Loucy (cell line): ENCODE data around the gene FADS1.

ENCODE experiments used
- H2AFZ ChIP-seq: fragments of 200-600 bp; sonication (generic); 2 replicates; pipeline ENCODE4 v1.6.0; 2016; ENCODE audit warnings: antibody characterized with exemption, mild to moderate bottlenecking, low read length, moderate library complexity
- H3F3A ChIP-seq: fragments of 200-600 bp; 2 replicates; pipeline ENCODE4 v1.6.0; 2016; ENCODE audit warnings: antibody characterized with exemption, low read depth, mild to moderate bottlenecking
- H3K27me3 ChIP-seq: fragments of 200-600 bp; sonication (generic); 2 replicates; pipeline ENCODE4 v1.6.1; 2014; ENCODE audit warnings: low read length, mild to moderate bottlenecking; ENCODE audit not compliant: insufficient read depth, poor library complexity, severe bottlenecking
- H3K36me3 ChIP-seq: fragments of 200-600 bp; sonication (generic); 2 replicates; pipeline ENCODE4 v1.6.1; 2016; ENCODE audit warnings: low read length; ENCODE audit not compliant: insufficient read depth
- H3K4me1 ChIP-seq: fragments of 200-600 bp; sonication (generic); 2 replicates; pipeline ENCODE4 v1.5.1; 2014; ENCODE audit warnings: low read length, mild to moderate bottlenecking; ENCODE audit not compliant: insufficient read depth, poor library complexity, severe bottlenecking
- H3K4me2 ChIP-seq: fragments of 200-600 bp; sonication (generic); 2 replicates; pipeline ENCODE4 v1.6.0; 2014; ENCODE audit warnings: antibody characterized with exemption, low read length, low read depth, mild to moderate bottlenecking; ENCODE audit not compliant: poor library complexity, severe bottlenecking
- H3K4me3 ChIP-seq: fragments of 200-600 bp; sonication (generic); 2 replicates; pipeline ENCODE4 v1.5.1; 2014; ENCODE audit warnings: low read length, mild to moderate bottlenecking, mixed read lengths; ENCODE audit not compliant: poor library complexity, severe bottlenecking
- H3K79me2 ChIP-seq: fragments of 200-600 bp; sonication (generic); 2 replicates; pipeline ENCODE4 v1.6.1; 2014; ENCODE audit warnings: low read length; ENCODE audit not compliant: insufficient read depth
- H3K9ac ChIP-seq: fragments of 200-600 bp; sonication (generic); 2 replicates; pipeline ENCODE4 v1.6.0; 2014; ENCODE audit warnings: mild to moderate bottlenecking, low read depth, low read length, moderate library complexity; ENCODE audit not compliant: poor library complexity, severe bottlenecking
- H3K9me2 ChIP-seq: fragments of 200-600 bp; sonication (generic); replicated peaks from 2 replicates; pipeline ENCODE4 v1.6.1; 2016; ENCODE audit warnings: low read depth, low read length, mixed read lengths
- H3K9me3 ChIP-seq: fragments of 200-600 bp; sonication (generic); 2 replicates; pipeline ENCODE4 v1.6.1; 2014; ENCODE audit warnings: mild to moderate bottlenecking, antibody characterized with exemption, low read length, low read depth; ENCODE audit not compliant: insufficient read depth
- H4K20me1 ChIP-seq: fragments of 200-600 bp; sonication (generic); 2 replicates; pipeline ENCODE4 v1.6.0; 2014; ENCODE audit warnings: antibody characterized with exemption, low read length, mild to moderate bottlenecking; ENCODE audit not compliant: insufficient read depth, poor library complexity, severe bottlenecking
- EZH2phosphoT487 ChIP-seq: fragments of 200-600 bp; IDR thresholded peaks from 2 replicates; pipeline ENCODE4 v1.6.1; 2018; ENCODE audit warnings: antibody characterized with exemption, mild to moderate bottlenecking, moderate library complexity, borderline replicate concordance
- TF ChIP-seq, protein P1 (sequence below): fragments of 200-600 bp; sonication (generic); conservative IDR thresholded peaks from 2 replicates; pipeline ENCODE4 v1.5.1; 2014; ENCODE audit warnings: mild to moderate bottlenecking, antibody characterized with exemption, low read length

FADS1 gene

GRCh38 chr11:61839742-61840141, 22.9 kb upstream of the FADS1 start:
- H3K27me3 ChIP-seq: no peaks in the 10 kb centered on the region
- H3K4me3 ChIP-seq: no peak overlapping the region
- no peak overlapping the region for H3K9ac ChIP-seq
- TF ChIP-seq, protein P1, sequence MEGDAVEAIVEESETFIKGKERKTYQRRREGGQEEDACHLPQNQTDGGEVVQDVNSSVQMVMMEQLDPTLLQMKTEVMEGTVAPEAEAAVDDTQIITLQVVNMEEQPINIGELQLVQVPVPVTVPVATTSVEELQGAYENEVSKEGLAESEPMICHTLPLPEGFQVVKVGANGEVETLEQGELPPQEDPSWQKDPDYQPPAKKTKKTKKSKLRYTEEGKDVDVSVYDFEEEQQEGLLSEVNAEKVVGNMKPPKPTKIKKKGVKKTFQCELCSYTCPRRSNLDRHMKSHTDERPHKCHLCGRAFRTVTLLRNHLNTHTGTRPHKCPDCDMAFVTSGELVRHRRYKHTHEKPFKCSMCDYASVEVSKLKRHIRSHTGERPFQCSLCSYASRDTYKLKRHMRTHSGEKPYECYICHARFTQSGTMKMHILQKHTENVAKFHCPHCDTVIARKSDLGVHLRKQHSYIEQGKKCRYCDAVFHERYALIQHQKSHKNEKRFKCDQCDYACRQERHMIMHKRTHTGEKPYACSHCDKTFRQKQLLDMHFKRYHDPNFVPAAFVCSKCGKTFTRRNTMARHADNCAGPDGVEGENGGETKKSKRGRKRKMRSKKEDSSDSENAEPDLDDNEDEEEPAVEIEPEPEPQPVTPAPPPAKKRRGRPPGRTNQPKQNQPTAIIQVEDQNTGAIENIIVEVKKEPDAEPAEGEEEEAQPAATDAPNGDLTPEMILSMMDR: no peak
- TF ChIP-seq EZH2phosphoT487: no peak
- peaks cover 28% of the 10 kb centered on the region for H3K4me1 ChIP-seq
- peaks cover 13% of the 10 kb centered on the region for H4K20me1 ChIP-seq
- peaks cover 62% of the 10 kb centered on the region for H3K79me2 ChIP-seq
- no peak overlapping the region for H3K4me2 ChIP-seq
- H2AFZ ChIP-seq: no peak overlapping the region
- H3K9me3 ChIP-seq: no peaks in the 10 kb centered on the region
- peaks cover 61% of the 10 kb centered on the region; the same call in 1 of the 2 replicates for H3K36me3 ChIP-seq
- H3K9me2 ChIP-seq: no peaks in the 10 kb centered on the region
- peaks cover 9% of the 10 kb centered on the region for H3F3A ChIP-seq

DNA sequence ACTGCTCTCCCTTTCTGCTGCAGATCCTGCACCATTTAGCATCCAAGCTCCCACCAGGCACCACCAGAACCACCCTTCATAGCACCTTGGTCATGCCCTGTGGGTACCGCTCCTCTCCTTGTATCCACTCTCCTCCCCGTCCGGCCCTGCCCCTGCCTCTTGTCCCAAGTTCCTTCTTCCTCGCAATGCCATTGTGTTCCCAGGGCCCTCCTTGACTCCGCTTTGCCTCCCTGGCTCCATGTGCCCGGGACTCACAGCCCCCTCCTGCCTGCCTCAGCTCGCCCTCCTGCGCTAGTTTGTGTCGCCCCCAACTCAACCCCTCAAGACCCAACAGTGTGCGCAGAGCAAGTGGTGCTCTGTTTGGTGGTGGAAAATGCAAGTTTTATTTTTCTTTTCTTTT, 22.1 kb upstream of the FADS1 start:
- Histone ChIP-seq H2AFZ (no peak overlapping the region), H3K27me3 (no peaks in the 10 kb centered on the region), H3K4me3 (no peak overlapping the region), H3K9me3 (no peaks in the 10 kb centered on the region), H3K36me3 (peaks cover 58% of the 10 kb centered on the region; the same call in 1 of the 2 replicates), H3K9ac (no peak overlapping the region), H3K79me2 (peaks cover 64% of the 10 kb centered on the region), H3K4me1 (peaks cover 33% of the 10 kb centered on the region), H3K4me2 (no peak overlapping the region), H3F3A (peaks cover 14% of the 10 kb centered on the region), H3K9me2 (no peaks in the 10 kb centered on the region), H4K20me1 (peaks cover 13% of the 10 kb centered on the region)
- TF ChIP-seq, protein P1: no peak
- TF ChIP-seq EZH2phosphoT487: no peak

GRCh38 chr11:61838501-61838900, 21.7 kb upstream of the FADS1 start:
- Histone ChIP-seq H3K9ac (no peak overlapping the region), H3K9me3 (no peaks in the 10 kb centered on the region), H4K20me1 (peaks cover 13% of the 10 kb centered on the region), H3K36me3 (peaks cover 55% of the 10 kb centered on the region; the same call in 1 of the 2 replicates), H3K4me3 (no peak overlapping the region), H3K9me2 (no peaks in the 10 kb centered on the region), H3K4me2 (no peak overlapping the region), H3K79me2 (peaks cover 68% of the 10 kb centered on the region), H2AFZ (no peak overlapping the region), H3F3A (peaks cover 18% of the 10 kb centered on the region), H3K4me1 (peaks cover 37% of the 10 kb centered on the region), H3K27me3 (no peaks in the 10 kb centered on the region)
- TF ChIP-seq, protein P1: no peak
- no peak for TF ChIP-seq EZH2phosphoT487
